Body of pancreas (tissue), 4 donors: ENCODE data around the gene TMEM156.

Experiments
- POLR2A ChIP-seq, 3 donors: fragments of 450-650 bp; IDR thresholded peaks; one replicate each; pipeline ENCODE4 v1.6.1; 2016; ENCODE audit warnings: antibody characterized with exemption in 3 of 3, mild to moderate bottlenecking in 2 of 3
- TF ChIP-seq, protein P1 (sequence below), 7 experiments: fragments of 450-650 bp in 4 of 7; fragments of 200-600 bp in 3 of 7; sonication (generic) in 3 of 7; IDR thresholded peaks; one replicate each; pipeline ENCODE4 v1.5.1; 2016 to 2019; ENCODE audit warnings: antibody characterized with exemption in 7 of 7

DNA sequence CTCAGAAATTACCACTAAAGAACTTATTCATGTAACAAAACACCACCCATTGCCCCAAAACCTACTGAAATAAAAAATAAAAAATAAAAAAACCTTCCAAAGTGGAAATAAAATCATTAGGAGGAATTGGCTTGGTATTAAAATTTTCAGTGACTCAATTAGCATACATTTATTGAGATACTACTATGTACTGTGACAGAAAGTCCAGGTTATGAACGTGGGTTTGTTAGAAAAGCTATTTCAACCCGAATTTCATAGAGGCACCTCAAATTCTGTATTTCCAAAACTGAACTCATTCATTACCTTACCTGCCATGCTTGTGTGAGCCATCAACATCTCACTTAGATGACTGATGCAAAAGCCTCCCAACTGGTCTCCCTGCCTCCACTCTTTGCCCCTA is 46.6 kb upstream of the TMEM156 start:
- TF ChIP-seq, protein P1, sequence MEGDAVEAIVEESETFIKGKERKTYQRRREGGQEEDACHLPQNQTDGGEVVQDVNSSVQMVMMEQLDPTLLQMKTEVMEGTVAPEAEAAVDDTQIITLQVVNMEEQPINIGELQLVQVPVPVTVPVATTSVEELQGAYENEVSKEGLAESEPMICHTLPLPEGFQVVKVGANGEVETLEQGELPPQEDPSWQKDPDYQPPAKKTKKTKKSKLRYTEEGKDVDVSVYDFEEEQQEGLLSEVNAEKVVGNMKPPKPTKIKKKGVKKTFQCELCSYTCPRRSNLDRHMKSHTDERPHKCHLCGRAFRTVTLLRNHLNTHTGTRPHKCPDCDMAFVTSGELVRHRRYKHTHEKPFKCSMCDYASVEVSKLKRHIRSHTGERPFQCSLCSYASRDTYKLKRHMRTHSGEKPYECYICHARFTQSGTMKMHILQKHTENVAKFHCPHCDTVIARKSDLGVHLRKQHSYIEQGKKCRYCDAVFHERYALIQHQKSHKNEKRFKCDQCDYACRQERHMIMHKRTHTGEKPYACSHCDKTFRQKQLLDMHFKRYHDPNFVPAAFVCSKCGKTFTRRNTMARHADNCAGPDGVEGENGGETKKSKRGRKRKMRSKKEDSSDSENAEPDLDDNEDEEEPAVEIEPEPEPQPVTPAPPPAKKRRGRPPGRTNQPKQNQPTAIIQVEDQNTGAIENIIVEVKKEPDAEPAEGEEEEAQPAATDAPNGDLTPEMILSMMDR (IDR thresholded peaks at IDR 0.05) = no peak
- TF ChIP-seq POLR2A (IDR thresholded peaks at IDR 0.05) = no peak
